PC-3 (cell line): ENCODE data around the gene AGO3. TPM values are rescaled to one million over a fixed set of nuclear protein-coding genes. Genes with fewer than 3 reads are reported as not detected.

ENCODE experiments used
- ATAC-seq: fragments of 200-7000 bp; cut with Tn5 transposase; 2 replicates; pipeline ENCODE4 v1.9.1; 2020; ENCODE audit warnings: mild to moderate bottlenecking, moderate library complexity
- BruUV-seq: library from RNA; stranded (reverse); fragments of 400-500 nt; replicated peaks from 2 replicates; lab custom pipeline; 2021; lab: Mats Ljungman, UMichigan
- CTCF ChIA-PET: fragments of 300-600 bp; sonication (Branson Sonifier 250); formaldehyde crosslinking; loops from one replicate; lab custom pipeline; 2022; ENCODE audit warnings: antibody characterized with exemption; lab: Charles Lee
- POLR2A ChIA-PET: fragments of 300-600 bp; sonication (Branson Sonifier 250); formaldehyde crosslinking; loops from one replicate; lab custom pipeline; 2022; ENCODE audit warnings: antibody characterized with exemption; ENCODE audit not compliant: unreplicated experiment; lab: Charles Lee
- DNase-seq: peaks from one replicate; pipeline ENCODE4 v3.0.0-alpha.2; 2015
- H2AFZ ChIP-seq: fragments of 300-600 bp; sonication (generic); 2 replicates; pipeline ENCODE4 v1.6.0; 2016; ENCODE audit warnings: antibody characterized with exemption, low read length
- H3F3A ChIP-seq: fragments of 300-600 bp; sonication (generic); one replicate; pipeline ENCODE4 v1.6.0; 2017; ENCODE audit warnings: antibody characterized with exemption, low read length, control low read depth, mild to moderate bottlenecking; ENCODE audit not compliant: unreplicated experiment
- H3K27ac ChIP-seq: fragments of 300-600 bp; sonication (generic); 2 replicates; pipeline ENCODE4 v1.5.1; 2016; ENCODE audit warnings: mild to moderate bottlenecking, low read length
- H3K27me3 ChIP-seq: fragments of 300-600 bp; sonication (generic); 2 replicates; pipeline ENCODE4 v1.6.1; 2016; ENCODE audit warnings: low read length, mixed read lengths
- H3K36me3 ChIP-seq: fragments of 300-600 bp; sonication (generic); 2 replicates; pipeline ENCODE4 v1.6.1; 2016; ENCODE audit warnings: low read depth, mixed run types, low read length, mixed read lengths
- H3K4me1 ChIP-seq: fragments of 300-600 bp; sonication (generic); 2 replicates; pipeline ENCODE4 v1.5.1; 2016; ENCODE audit warnings: low read length; ENCODE audit not compliant: insufficient read depth
- H3K4me2 ChIP-seq: fragments of 300-600 bp; sonication (generic); 2 replicates; pipeline ENCODE4 v1.6.0; 2016; ENCODE audit warnings: low read length
- H3K4me3 ChIP-seq: fragments of 300-600 bp; sonication (generic); 2 replicates; pipeline ENCODE4 v1.5.1; 2016; ENCODE audit warnings: mild to moderate bottlenecking, low read length, mixed read lengths
- H3K79me2 ChIP-seq: fragments of 300-600 bp; sonication (generic); 2 replicates; pipeline ENCODE4 v1.6.1; 2017; ENCODE audit warnings: low read length, mixed read lengths
- H3K9ac ChIP-seq: fragments of 300-600 bp; sonication (generic); 2 replicates; pipeline ENCODE4 v1.6.0; 2016; ENCODE audit warnings: mild to moderate bottlenecking, low read length
- H3K9me2 ChIP-seq: fragments of 300-600 bp; sonication (generic); replicated peaks from 2 replicates; pipeline ENCODE4 v1.6.1; 2016; ENCODE audit warnings: mixed run types, low read length, mixed read lengths
- H3K9me3 ChIP-seq: fragments of 300-600 bp; sonication (generic); 2 replicates; pipeline ENCODE4 v1.6.1; 2016; ENCODE audit warnings: low read length, mixed read lengths
- H4K20me1 ChIP-seq: fragments of 300-600 bp; sonication (generic); 2 replicates; pipeline ENCODE4 v1.6.1; 2016; ENCODE audit warnings: low read length, mixed read lengths
- CTCF ChIP-seq: fragments of 300-600 bp; sonication (generic); conservative IDR thresholded peaks from 2 replicates; pipeline ENCODE4 v1.5.1; 2017; ENCODE audit warnings: antibody characterized with exemption, low read depth, mild to moderate bottlenecking, low read length
- EZH2 ChIP-seq: fragments of 300-600 bp; sonication (generic); IDR thresholded peaks from one replicate; pipeline ENCODE4 v1.6.1; 2017; ENCODE audit warnings: antibody characterized with exemption, mild to moderate bottlenecking, low read length; ENCODE audit not compliant: unreplicated experiment
- EZH2phosphoT487 ChIP-seq: fragments of 300-600 bp; sonication (generic); IDR thresholded peaks from 2 replicates; pipeline ENCODE4 v1.6.1; 2018; ENCODE audit warnings: mild to moderate bottlenecking, antibody characterized with exemption, low read length, borderline replicate concordance
- intact Hi-C: fragments of 100-400 bp; cut with micrococcal nuclease; formaldehyde crosslinking; loops from 2 replicates; pipeline ENCODE4 v1.9.0; 2023
- total RNA-seq: library from RNA; depleted of rRNA; stranded (reverse); fragments of >200 nt; gene quantifications from 2 replicates; pipeline ENCODE4 v1.2.3, GENCODE V29; 2014

The AGO3 gene
- total RNA-seq, 1 experiment from 2014 or later, result 17.7 TPM

- no peaks in the 10 kb centered on the region for H3K27me3 ChIP-seq
- no peaks in the 10 kb centered on the region for H3F3A ChIP-seq
- H3K27ac ChIP-seq, result no peak overlapping the region
- no peaks in the 10 kb centered on the region for H3K9me3 ChIP-seq
- ATAC-seq, result no peak
- no peak for DNase-seq
- H3K4me3 ChIP-seq, result no peak overlapping the region
- BruUV-seq, result no TSS peak
- H3K4me2 ChIP-seq, result no peak overlapping the region
- no peak overlapping the region for H2AFZ ChIP-seq
- peaks cover 95% of the 10 kb centered on the region for H3K79me2 ChIP-seq
- intact Hi-C loops, result loop anchor here (10.0 kb wide), 1 partner anchor 149 kb away; the partner anchor contains the start of genes ADPRS and TEKT2
- H4K20me1 ChIP-seq, result peaks cover 18% of the 10 kb centered on the region
- no peaks in the 10 kb centered on the region for H3K36me3 ChIP-seq
- H3K9ac ChIP-seq, result no peak overlapping the region
- peaks cover 18% of the 10 kb centered on the region for H3K4me1 ChIP-seq
- TF ChIP-seq EZH2phosphoT487 (no peak), CTCF (no peak), EZH2 (no peak)
- ChIA-PET CTCF (no interaction called here), POLR2A (no interaction called here)
- H3K9me2 ChIP-seq, result no peaks in the 10 kb centered on the region
Measured at GRCh38 chr1:35935442-35936388, 4.8 kb downstream of the AGO3 start.

DNA sequence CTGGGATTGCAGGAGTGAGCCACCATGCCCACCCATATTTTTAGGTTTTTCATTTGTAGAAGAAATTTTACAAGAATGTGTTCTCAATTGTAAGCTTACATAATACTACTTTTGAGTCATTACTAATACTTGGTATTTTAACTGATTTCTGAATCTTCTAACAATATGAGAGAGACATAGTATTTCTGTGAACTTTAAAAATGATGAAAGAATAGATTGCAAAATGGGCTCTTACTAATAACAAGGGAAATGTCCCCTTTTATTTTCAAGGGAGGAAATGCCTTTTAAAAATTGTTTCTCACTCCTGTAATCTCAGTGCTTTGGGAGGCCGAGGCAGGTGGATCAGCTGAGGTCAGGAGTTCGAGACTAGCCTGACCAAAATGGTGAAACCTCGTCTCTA lies 5.9 kb downstream of the AGO3 start:
- TF ChIP-seq EZH2, result no peak
- TF ChIP-seq CTCF, result no peak
- TF ChIP-seq EZH2phosphoT487, result no peak
- ChIA-PET CTCF (no interaction called here), POLR2A (no interaction called here)
- DNase-seq (no peak), ATAC-seq (no peak)
- no peaks in the 10 kb centered on the region for H3K36me3 ChIP-seq
- no peak overlapping the region for H3K9ac ChIP-seq
- H3K4me2 ChIP-seq, result no peak overlapping the region
- H2AFZ ChIP-seq, result no peak overlapping the region
- peaks cover 18% of the 10 kb centered on the region for H3K4me1 ChIP-seq
- no peaks in the 10 kb centered on the region for H3K27me3 ChIP-seq
- no peak overlapping the region for H3K27ac ChIP-seq
- H3K9me3 ChIP-seq, result no peaks in the 10 kb centered on the region
- H3K9me2 ChIP-seq, result no peaks in the 10 kb centered on the region
- H3F3A ChIP-seq, result no peaks in the 10 kb centered on the region
- no TSS peak for BruUV-seq
- peaks cover 99% of the 10 kb centered on the region for H3K79me2 ChIP-seq
- H4K20me1 ChIP-seq, result peaks cover 15% of the 10 kb centered on the region
- H3K4me3 ChIP-seq, result no peak overlapping the region
- intact Hi-C loops, result loop anchor here (10.0 kb wide), 1 partner anchor 148 kb away; the partner anchor contains the start of genes ADPRS and TEKT2

DNA sequence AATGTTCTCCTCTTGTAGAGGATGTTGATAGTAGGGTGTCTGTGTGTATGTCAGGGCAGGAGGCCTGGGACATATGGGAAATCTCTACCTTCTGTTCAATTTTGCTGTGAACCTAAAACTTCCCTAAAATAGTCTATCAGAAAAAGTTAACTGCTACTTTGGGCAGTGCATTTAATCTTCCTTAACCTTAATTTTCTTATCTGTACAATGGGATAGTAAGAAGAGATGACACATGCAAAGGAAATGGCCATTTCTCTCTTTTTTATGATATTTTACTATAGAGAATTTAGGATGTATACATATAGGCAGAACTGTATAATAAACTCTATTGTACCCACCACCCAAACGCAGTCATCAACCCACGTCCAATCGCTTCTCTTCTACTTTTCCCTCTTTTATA lies 8.6 kb downstream of the AGO3 start:
- H3K9me3 ChIP-seq, result no peaks in the 10 kb centered on the region
- no peaks in the 10 kb centered on the region for H4K20me1 ChIP-seq
- no peak for DNase-seq
- POLR2A ChIA-PET, result no interaction called here
- no peak overlapping the region for H3K4me3 ChIP-seq
- no peaks in the 10 kb centered on the region for H3K9me2 ChIP-seq
- no peaks in the 10 kb centered on the region for H3K27me3 ChIP-seq
- BruUV-seq, result no TSS peak
- H3K4me2 ChIP-seq, result no peak overlapping the region
- ATAC-seq, result no peak
- TF ChIP-seq EZH2phosphoT487, result no peak
- no peak for TF ChIP-seq EZH2
- no peak for TF ChIP-seq CTCF
- no peaks in the 10 kb centered on the region for H3K4me1 ChIP-seq
- no peaks in the 10 kb centered on the region for H3K36me3 ChIP-seq
- H3K9ac ChIP-seq, result no peak overlapping the region
- H3K27ac ChIP-seq, result no peak overlapping the region
- no peak overlapping the region for H2AFZ ChIP-seq
- peaks cover 97% of the 10 kb centered on the region for H3K79me2 ChIP-seq
- CTCF ChIA-PET, result no interaction called here
- no peaks in the 10 kb centered on the region for H3F3A ChIP-seq
- intact Hi-C loops, result loop anchor here (10.0 kb wide), 1 partner anchor 145 kb away; the partner anchor contains the start of genes ADPRS and TEKT2
